Left ventricle myocardium inferior (tissue), 1 donor: ENCODE results near the gene ACTL8. TPM values are rescaled to one million over a fixed set of nuclear protein-coding genes. Genes with fewer than 3 reads are reported as not detected.

Source experiments
- DNase-seq: peaks from one replicate; pipeline ENCODE4 v3.0.0-alpha.2; 2020
- H3K27ac ChIP-seq: fragments of 200-600 bp; replicated peaks from 2 replicates; pipeline ENCODE4 v1.8.0; 2021
- H3K27me3 ChIP-seq: fragments of 200-600 bp; 2 replicates; pipeline ENCODE4 v1.8.0; 2021; ENCODE audit warnings: low read depth
- H3K36me3 ChIP-seq: fragments of 200-600 bp; 2 replicates; pipeline ENCODE4 v1.8.0; 2021
- H3K4me1 ChIP-seq: fragments of 200-600 bp; 2 replicates; pipeline ENCODE4 v1.8.0; 2021
- H3K4me3 ChIP-seq: fragments of 200-600 bp; 2 replicates; pipeline ENCODE4 v1.8.0; 2021; ENCODE audit warnings: mild to moderate bottlenecking, moderate library complexity
- H3K9me3 ChIP-seq: fragments of 200-600 bp; replicated peaks from 2 replicates; pipeline ENCODE4 v1.8.0; 2021
- intact Hi-C: fragments of 100-400 bp; cut with micrococcal nuclease; formaldehyde crosslinking; loops from one replicate; pipeline ENCODE4 v1.11.0; 2022
- total RNA-seq: library from RNA; stranded (reverse); fragmentation: NEBNext Ultra II Directional; extraction: Animal tissue kit (Norgen Biotek cat#: 25700); gene quantifications from one replicate; pipeline ENCODE4 v1.2.1, GENCODE V29; 2021
- TF ChIP-seq, protein P1 (sequence below): fragments of 200-600 bp; IDR thresholded peaks from 2 replicates; pipeline ENCODE4 v1.8.0; 2021; ENCODE audit warnings: antibody characterized with exemption, mild to moderate bottlenecking, borderline replicate concordance
- donor health status: DM: no; HTN: yes; CAD: no; lungs with severe emphysema.

The ACTL8 gene
- total RNA-seq, 1 donor from 2014 or later = not detected

DNA sequence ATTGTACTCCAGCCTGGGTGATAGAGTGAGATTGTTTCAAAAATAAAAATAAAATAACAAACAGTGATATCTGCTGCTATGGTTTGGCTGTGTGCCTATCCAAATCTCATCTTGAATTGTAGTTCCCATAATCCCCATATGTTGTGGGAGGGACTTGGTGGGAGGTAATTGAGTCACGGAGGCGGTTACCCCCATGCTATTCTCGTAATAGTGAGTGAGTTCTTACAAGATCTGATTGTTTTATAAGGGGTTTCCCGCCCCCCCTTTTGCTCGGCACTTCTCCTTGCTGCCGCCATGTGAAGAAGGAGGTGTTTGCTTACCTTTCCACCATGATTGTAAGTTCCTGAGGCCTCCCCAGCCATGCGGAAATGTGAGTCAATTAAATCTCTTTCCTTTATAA lies 47.8 kb downstream of the ACTL8 start:
- Histone ChIP-seq H3K9me3 (no peaks in the 10 kb centered on the region), H3K4me1 (no peaks in the 10 kb centered on the region), H3K36me3 (no peaks in the 10 kb centered on the region), H3K27ac (no peak overlapping the region), H3K4me3 (no peak overlapping the region), H3K27me3 (peaks cover 60% of the 10 kb centered on the region)
- no peak for DNase-seq
- TF ChIP-seq, protein P1, sequence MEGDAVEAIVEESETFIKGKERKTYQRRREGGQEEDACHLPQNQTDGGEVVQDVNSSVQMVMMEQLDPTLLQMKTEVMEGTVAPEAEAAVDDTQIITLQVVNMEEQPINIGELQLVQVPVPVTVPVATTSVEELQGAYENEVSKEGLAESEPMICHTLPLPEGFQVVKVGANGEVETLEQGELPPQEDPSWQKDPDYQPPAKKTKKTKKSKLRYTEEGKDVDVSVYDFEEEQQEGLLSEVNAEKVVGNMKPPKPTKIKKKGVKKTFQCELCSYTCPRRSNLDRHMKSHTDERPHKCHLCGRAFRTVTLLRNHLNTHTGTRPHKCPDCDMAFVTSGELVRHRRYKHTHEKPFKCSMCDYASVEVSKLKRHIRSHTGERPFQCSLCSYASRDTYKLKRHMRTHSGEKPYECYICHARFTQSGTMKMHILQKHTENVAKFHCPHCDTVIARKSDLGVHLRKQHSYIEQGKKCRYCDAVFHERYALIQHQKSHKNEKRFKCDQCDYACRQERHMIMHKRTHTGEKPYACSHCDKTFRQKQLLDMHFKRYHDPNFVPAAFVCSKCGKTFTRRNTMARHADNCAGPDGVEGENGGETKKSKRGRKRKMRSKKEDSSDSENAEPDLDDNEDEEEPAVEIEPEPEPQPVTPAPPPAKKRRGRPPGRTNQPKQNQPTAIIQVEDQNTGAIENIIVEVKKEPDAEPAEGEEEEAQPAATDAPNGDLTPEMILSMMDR = no peak
- intact Hi-C loops = no loop called here

GRCh38 chr1:17805869-17806684 lies 50.9 kb downstream of the ACTL8 start:
- peaks cover 34% of the 10 kb centered on the region for H3K27me3 ChIP-seq
- intact Hi-C loops = no loop called here
- TF ChIP-seq, protein P1 = no peak
- no peak overlapping the region for H3K27ac ChIP-seq
- H3K4me3 ChIP-seq = no peak overlapping the region
- H3K9me3 ChIP-seq = peaks cover 7% of the 10 kb centered on the region
- no peak for DNase-seq
- no peaks in the 10 kb centered on the region for H3K36me3 ChIP-seq
- H3K4me1 ChIP-seq = no peaks in the 10 kb centered on the region

DNA sequence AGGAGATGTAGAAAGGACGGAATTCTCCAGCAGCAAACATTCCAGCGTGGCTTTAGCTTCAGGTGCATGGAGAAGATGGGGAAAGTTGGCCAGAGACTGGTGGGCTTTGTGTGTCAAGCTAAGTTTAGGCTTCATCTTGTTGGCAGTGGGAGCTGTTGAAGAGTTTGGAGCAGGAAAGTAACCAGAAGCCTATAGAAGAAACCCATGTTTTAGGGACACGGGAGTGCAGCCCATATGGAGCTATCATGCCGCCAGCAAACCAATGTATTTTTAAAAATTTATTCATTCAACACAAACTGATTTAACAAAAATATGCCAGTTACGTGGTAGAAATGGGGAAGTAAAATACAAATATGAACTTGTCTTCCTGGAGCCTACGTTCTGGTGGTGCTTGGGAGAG lies 53.7 kb downstream of the ACTL8 start:
- TF ChIP-seq, protein P1 = no peak
- DNase-seq = no peak
- H3K27me3 ChIP-seq = peaks cover 11% of the 10 kb centered on the region
- intact Hi-C loops = no loop called here
- H3K9me3 ChIP-seq = peaks cover 8% of the 10 kb centered on the region
- no peaks in the 10 kb centered on the region for H3K36me3 ChIP-seq
- no peaks in the 10 kb centered on the region for H3K4me1 ChIP-seq
- no peak overlapping the region for H3K4me3 ChIP-seq
- H3K27ac ChIP-seq = no peak overlapping the region

DNA sequence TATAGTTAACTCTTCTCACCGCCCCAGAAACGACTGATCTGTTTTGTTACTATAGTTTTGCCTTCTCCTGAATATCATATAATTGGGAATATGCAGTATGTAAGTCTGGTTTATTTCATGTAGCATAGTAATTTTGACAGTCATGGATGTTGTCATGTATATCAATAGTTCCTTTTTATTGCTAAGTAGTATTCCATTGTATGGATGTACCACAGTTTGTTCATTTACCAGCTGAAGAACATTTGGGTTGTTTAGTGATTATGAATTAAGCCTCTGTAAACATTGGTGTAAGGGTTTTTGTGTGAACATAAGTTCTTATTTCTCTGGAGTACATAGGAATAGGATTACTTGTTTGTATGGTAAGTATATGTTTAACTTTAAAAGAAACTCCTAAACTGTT lies 55.5 kb downstream of the ACTL8 start:
- Histone ChIP-seq H3K4me3 (no peak overlapping the region), H3K36me3 (no peaks in the 10 kb centered on the region), H3K27me3 (peaks cover 2% of the 10 kb centered on the region), H3K4me1 (no peaks in the 10 kb centered on the region), H3K27ac (no peak overlapping the region), H3K9me3 (peaks cover 16% of the 10 kb centered on the region)
- intact Hi-C loops = no loop called here
- DNase-seq = no peak
- TF ChIP-seq, protein P1 = no peak

DNA sequence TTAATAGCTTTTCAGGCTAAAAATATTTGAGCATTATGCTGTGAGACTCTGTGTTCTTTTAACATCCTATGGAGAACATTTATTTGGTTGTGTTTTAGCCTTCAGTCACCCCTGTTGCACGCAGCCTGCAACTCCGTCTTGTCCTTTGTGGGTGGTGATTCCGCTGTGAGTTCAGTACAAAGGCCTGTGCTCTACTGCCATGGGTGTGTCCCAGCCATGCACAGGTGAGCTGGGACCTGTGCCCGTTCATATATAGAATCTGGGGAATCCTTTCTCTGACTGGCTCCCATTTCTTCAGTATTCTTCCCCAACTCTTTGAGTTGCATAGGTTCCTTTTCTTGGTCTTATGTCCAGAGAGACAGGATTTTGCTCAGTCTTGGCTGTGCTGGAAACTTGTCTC lies 61.4 kb downstream of the ACTL8 start:
- H3K36me3 ChIP-seq = no peaks in the 10 kb centered on the region
- no peak overlapping the region for H3K4me3 ChIP-seq
- intact Hi-C loops = no loop called here
- peaks cover 8% of the 10 kb centered on the region for H3K9me3 ChIP-seq
- no peak for DNase-seq
- TF ChIP-seq, protein P1 = no peak
- H3K27ac ChIP-seq = no peak overlapping the region
- no peaks in the 10 kb centered on the region for H3K27me3 ChIP-seq
- peaks cover 16% of the 10 kb centered on the region for H3K4me1 ChIP-seq
